Neural progenitor cell (in vitro differentiated cells): Measurements from ENCODE around the gene ITGA1. TPM values are rescaled to one million over a fixed set of nuclear protein-coding genes. Genes with fewer than 3 reads are reported as not detected.

ENCODE experiments used
- DNase-seq: peaks from one replicate; pipeline ENCODE4 v3.0.0-alpha.2; 2016; ENCODE audit warnings: low spot score
- H2AFZ ChIP-seq: fragments of 200-600 bp; sonication (generic); replicated peaks from 2 replicates; pipeline ENCODE4 v1.6.1; 2016; ENCODE audit warnings: antibody characterized with exemption
- H3F3A ChIP-seq: fragments of 200-600 bp; sonication (generic); 2 replicates; pipeline ENCODE4 v1.6.1; 2016; ENCODE audit warnings: antibody characterized with exemption, low read depth
- H3K27ac ChIP-seq: fragments of 200-600 bp; sonication (generic); 2 replicates; pipeline ENCODE4 v1.5.1; 2016; ENCODE audit warnings: mild to moderate bottlenecking
- H3K27me3 ChIP-seq: fragments of 200-600 bp; sonication (generic); 2 replicates; pipeline ENCODE4 v1.6.1; 2016; ENCODE audit warnings: mild to moderate bottlenecking, moderate library complexity
- H3K36me3 ChIP-seq: fragments of 200-600 bp; sonication (generic); 2 replicates; pipeline ENCODE4 v1.5.1; 2016
- H3K4me1 ChIP-seq: fragments of 200-600 bp; sonication (generic); 2 replicates; pipeline ENCODE4 v1.6.1; 2016; ENCODE audit warnings: mixed run types
- H3K4me2 ChIP-seq: fragments of 200-600 bp; sonication (generic); 2 replicates; pipeline ENCODE4 v1.6.1; 2016
- H3K4me3 ChIP-seq: fragments of 200-600 bp; sonication (generic); 2 replicates; pipeline ENCODE4 v1.5.1; 2016
- H3K79me2 ChIP-seq: fragments of 200-600 bp; sonication (generic); 2 replicates; pipeline ENCODE4 v1.6.1; 2016; ENCODE audit warnings: low read depth
- H3K9ac ChIP-seq: fragments of 200-600 bp; sonication (generic); 2 replicates; pipeline ENCODE4 v1.6.1; 2016
- H3K9me3 ChIP-seq: fragments of 200-600 bp; sonication (generic); 2 replicates; pipeline ENCODE4 v1.5.1; 2016; ENCODE audit warnings: low read depth
- H4K20me1 ChIP-seq: fragments of 200-600 bp; sonication (generic); 2 replicates; pipeline ENCODE4 v1.6.1; 2016; ENCODE audit warnings: low read depth
- H3K27ac Mint-ChIP-seq: 3 replicates; pipeline ENCODE4 v1.8.0; 2021; ENCODE audit warnings: mixed read lengths
- H3K27me3 Mint-ChIP-seq: 2 replicates; pipeline ENCODE4 v1.8.0; 2022; ENCODE audit warnings: low read depth, mild to moderate bottlenecking, inconsistent platforms, moderate library complexity, mixed read lengths; ENCODE audit not compliant: insufficient read depth
- H3K36me3 Mint-ChIP-seq: 3 replicates; pipeline ENCODE4 v1.8.0; 2021; ENCODE audit warnings: mixed read lengths
- H3K4me1 Mint-ChIP-seq: 3 replicates; pipeline ENCODE4 v1.8.0; 2021; ENCODE audit warnings: mixed read lengths
- H3K4me3 Mint-ChIP-seq: 3 replicates; pipeline ENCODE4 v1.8.0; 2021; ENCODE audit warnings: mild to moderate bottlenecking, moderate library complexity, mixed read lengths
- H3K9me3 Mint-ChIP-seq: 3 replicates; pipeline ENCODE4 v1.8.0; 2020; ENCODE audit warnings: mixed read lengths
- CTCF ChIP-seq: fragments of 200-600 bp; sonication (generic); IDR thresholded peaks from 2 replicates; pipeline ENCODE4 v1.5.1; 2017; ENCODE audit warnings: antibody characterized with exemption, mild to moderate bottlenecking
- EZH2 ChIP-seq: fragments of 200-600 bp; sonication (generic); IDR thresholded peaks from 2 replicates; pipeline ENCODE4 v1.6.1; 2017; ENCODE audit warnings: antibody characterized with exemption, mild to moderate bottlenecking, moderate library complexity
- EZH2phosphoT487 ChIP-seq: fragments of 200-600 bp; sonication (generic); IDR thresholded peaks from 2 replicates; pipeline ENCODE4 v1.6.1; 2017; ENCODE audit warnings: antibody characterized with exemption
- total RNA-seq: library from RNA; depleted of rRNA; stranded (reverse); fragments of >200 nt; gene quantifications from 2 replicates; pipeline ENCODE4 v1.2.3, GENCODE V29; 2015; ENCODE audit warnings: low replicate concordance

ITGA1 gene
- total RNA-seq, 1 donor from 2014 or later = 2.2 TPM

GRCh38 chr5:52867809-52868208 lies 80.1 kb downstream of the ITGA1 start:
- Histone ChIP-seq H3K27me3 (no peaks in the 10 kb centered on the region), H3K9me3 (no peaks in the 10 kb centered on the region), H3K9ac (no peak overlapping the region), H3F3A (no peaks in the 10 kb centered on the region), H3K36me3 (no peaks in the 10 kb centered on the region), H3K4me1 (peaks cover 6% of the 10 kb centered on the region), H3K4me3 (no peak overlapping the region), H3K79me2 (no peaks in the 10 kb centered on the region), H3K4me2 (no peak overlapping the region), H2AFZ (no peak overlapping the region), H3K27ac (no peak overlapping the region), H4K20me1 (no peaks in the 10 kb centered on the region)
- no peak for DNase-seq
- Mint-ChIP-seq H3K27me3 (peaks cover 2% of the 10 kb centered on the region), H3K4me1 (peaks cover 13% of the 10 kb centered on the region), H3K4me3 (no peak overlapping the region), H3K9me3 (no peaks in the 10 kb centered on the region), H3K36me3 (no peaks in the 10 kb centered on the region), H3K27ac (no peak overlapping the region)
- no peak for TF ChIP-seq EZH2phosphoT487
- TF ChIP-seq CTCF = no peak
- TF ChIP-seq EZH2 = no peak

GRCh38 chr5:52868417-52868816 lies 80.7 kb downstream of the ITGA1 start:
- TF ChIP-seq CTCF (no peak), EZH2 (no peak), EZH2phosphoT487 (no peak)
- no peaks in the 10 kb centered on the region for H3K36me3 Mint-ChIP-seq
- Histone ChIP-seq H3K9me3 (no peaks in the 10 kb centered on the region), H3K79me2 (no peaks in the 10 kb centered on the region), H3K9ac (no peak overlapping the region), H4K20me1 (no peaks in the 10 kb centered on the region), H3F3A (no peaks in the 10 kb centered on the region), H3K4me1 (peaks cover 6% of the 10 kb centered on the region), H3K27ac (no peak overlapping the region), H3K4me3 (no peak overlapping the region), H3K27me3 (no peaks in the 10 kb centered on the region), H3K4me2 (no peak overlapping the region), H3K36me3 (no peaks in the 10 kb centered on the region), H2AFZ (no peak overlapping the region)
- H3K9me3 Mint-ChIP-seq = no peaks in the 10 kb centered on the region
- peaks cover 13% of the 10 kb centered on the region for H3K4me1 Mint-ChIP-seq
- DNase-seq = no peak
- H3K27me3 Mint-ChIP-seq = peaks cover 2% of the 10 kb centered on the region
- no peak overlapping the region for H3K27ac Mint-ChIP-seq
- H3K4me3 Mint-ChIP-seq = no peak overlapping the region

- no peaks in the 10 kb centered on the region for H3K27me3 ChIP-seq
- H3K4me3 ChIP-seq = no peak overlapping the region
- H3K4me2 ChIP-seq = no peak overlapping the region
- no peak overlapping the region for H3K9ac ChIP-seq
- H3F3A ChIP-seq = no peaks in the 10 kb centered on the region
- H3K79me2 ChIP-seq = no peaks in the 10 kb centered on the region
- no peaks in the 10 kb centered on the region for H3K9me3 ChIP-seq
- H3K4me1 ChIP-seq = peaks cover 6% of the 10 kb centered on the region
- H3K36me3 Mint-ChIP-seq = no peaks in the 10 kb centered on the region
- H4K20me1 ChIP-seq = no peaks in the 10 kb centered on the region
- H3K27ac ChIP-seq = no peak overlapping the region
- no peak overlapping the region for H3K4me3 Mint-ChIP-seq
- peaks cover 2% of the 10 kb centered on the region for H3K27me3 Mint-ChIP-seq
- peaks cover 13% of the 10 kb centered on the region for H3K4me1 Mint-ChIP-seq
- DNase-seq = no peak
- no peak overlapping the region for H3K27ac Mint-ChIP-seq
- H3K36me3 ChIP-seq = no peaks in the 10 kb centered on the region
- no peak overlapping the region for H2AFZ ChIP-seq
- H3K9me3 Mint-ChIP-seq = no peaks in the 10 kb centered on the region
- no peak for TF ChIP-seq EZH2
- TF ChIP-seq EZH2phosphoT487 = no peak
- no peak for TF ChIP-seq CTCF
Measured at GRCh38 chr5:52869391-52869790, 81.7 kb downstream of the ITGA1 start.
